Stimulated activated CD4-positive, alpha-beta T cell treated with anti-CD3 and anti-CD28 coated beads, Interleukin-1b, Interleukin-23, amount 100 ng/mL, for 48 hours (primary cell): ENCODE measurements around the gene PDZRN4.

Experiments used
- DNase-seq: peaks from one replicate; pipeline ENCODE4 v3.0.0-alpha.2; 2020

Gene PDZRN4

GRCh38 chr12:41465526-41465925, 277.4 kb downstream of the PDZRN4 start:
- no peak for DNase-seq

- no peak for DNase-seq
Measured at GRCh38 chr12:41466300-41466699, 278.2 kb downstream of the PDZRN4 start.

GRCh38 chr12:41466802-41467201, 278.7 kb downstream of the PDZRN4 start:
- no peak for DNase-seq

- no peak for DNase-seq
Measured at GRCh38 chr12:41467591-41468325, 279.6 kb downstream of the PDZRN4 start.

- no peak for DNase-seq
Measured at GRCh38 chr12:41468341-41468740, 280.2 kb downstream of the PDZRN4 start.

GRCh38 chr12:41468756-41469155, 280.6 kb downstream of the PDZRN4 start:
- DNase-seq, result no peak

GRCh38 chr12:41473441-41473840, 285.3 kb downstream of the PDZRN4 start:
- DNase-seq, result no peak

- DNase-seq, result no peak
Measured at GRCh38 chr12:41474001-41474400, 285.9 kb downstream of the PDZRN4 start.

GRCh38 chr12:41476499-41477439, 288.6 kb downstream of the PDZRN4 start:
- DNase-seq, result no peak

GRCh38 chr12:41479426-41479825, 291.3 kb downstream of the PDZRN4 start:
- no peak for DNase-seq

GRCh38 chr12:41485203-41485602, 297.1 kb downstream of the PDZRN4 start:
- no peak for DNase-seq

GRCh38 chr12:41486718-41487117, 298.6 kb downstream of the PDZRN4 start:
- DNase-seq, result no peak

- no peak for DNase-seq
Measured at GRCh38 chr12:41496009-41496408, 307.9 kb downstream of the PDZRN4 start.

GRCh38 chr12:41497409-41497808, 309.3 kb downstream of the PDZRN4 start:
- DNase-seq, result no peak

GRCh38 chr12:41504976-41505375, 316.9 kb downstream of the PDZRN4 start:
- no peak for DNase-seq

GRCh38 chr12:41507286-41507685, 319.2 kb downstream of the PDZRN4 start:
- DNase-seq, result no peak

GRCh38 chr12:41509271-41510055, 321.3 kb downstream of the PDZRN4 start:
- DNase-seq, result no peak

GRCh38 chr12:41510470-41510869, 322.4 kb downstream of the PDZRN4 start:
- DNase-seq, result no peak

- DNase-seq, result no peak
Measured at GRCh38 chr12:41511247-41511646, 323.1 kb downstream of the PDZRN4 start.

- DNase-seq, result no peak
Measured at GRCh38 chr12:41512497-41512896, 324.4 kb downstream of the PDZRN4 start.

GRCh38 chr12:41514021-41514777, 326.1 kb downstream of the PDZRN4 start:
- no peak for DNase-seq

GRCh38 chr12:41514907-41515306, 326.8 kb downstream of the PDZRN4 start:
- no peak for DNase-seq
